Vagina (tissue), 2 donors: ENCODE data around the gene FANCC.

ENCODE experiments used
- CTCF ChIP-seq, 3 experiments: fragments of 450-650 bp in 2 of 3; fragments of 200-600 bp in 1 of 3; sonication (generic) in 1 of 3; IDR thresholded peaks; one replicate each; pipeline ENCODE4 v1.5.1; 2017 to 2019; ENCODE audit warnings: antibody characterized with exemption in 3 of 3, mild to moderate bottlenecking in 2 of 3, moderate library complexity in 2 of 3
- POLR2A ChIP-seq, 2 donors: fragments of 450-650 bp; IDR thresholded peaks; one replicate each; pipeline ENCODE4 v1.6.1; 2017; ENCODE audit warnings: antibody characterized with exemption in 2 of 2, mild to moderate bottlenecking in 2 of 2, moderate library complexity in 2 of 2

- TF ChIP-seq CTCF (IDR thresholded peaks at IDR 0.05) (no peak), POLR2A (IDR thresholded peaks at IDR 0.05) (no peak)
Observed at GRCh38 chr9:95266649-95267048, 50.9 kb downstream of the FANCC start.
